Neural cell (in vitro differentiated cells): Measurements from ENCODE around the gene LOXHD1.

Source experiments
- CTCF ChIP-seq: fragments of 450-650 bp; IDR thresholded peaks from 2 replicates; pipeline ENCODE4 v1.5.1; 2014; ENCODE audit warnings: antibody characterized with exemption, mild to moderate bottlenecking, moderate library complexity; ENCODE audit not compliant: poor library complexity, severe bottlenecking
- TAF1 ChIP-seq: IDR thresholded peaks from 2 replicates; pipeline ENCODE4 v1.6.1; 2012; ENCODE audit warnings: low read depth

DNA sequence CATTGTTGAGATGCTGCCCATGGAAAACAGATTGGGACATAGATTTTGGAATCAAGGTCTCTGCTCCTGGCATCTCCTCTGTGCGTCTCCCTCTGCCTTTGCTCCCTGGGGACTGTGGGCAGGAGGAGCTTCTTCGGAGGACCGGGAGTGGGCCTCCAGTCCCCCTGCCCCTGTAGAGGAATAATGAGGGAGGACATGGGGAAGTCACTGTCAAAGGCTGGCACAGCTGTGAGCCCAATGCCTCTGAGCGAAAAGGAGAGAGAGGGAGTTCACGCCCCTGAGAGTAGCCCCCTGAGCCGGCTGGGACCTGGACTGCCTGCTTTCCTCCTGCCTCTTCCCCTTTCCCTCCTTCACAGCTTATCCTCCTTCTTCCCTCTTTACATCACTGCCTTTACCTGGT is 195.0 kb downstream of the LOXHD1 start:
- no peak for TF ChIP-seq TAF1
- no peak for TF ChIP-seq CTCF
